ENCODE measurements around the gene RNF114. TPM values are rescaled to one million over a fixed set of nuclear protein-coding genes. Genes with fewer than 3 reads are reported as not detected.

Gene RNF114
- total RNA-seq, 1 experiment from 2014 or later = 88.1 TPM

DNA sequence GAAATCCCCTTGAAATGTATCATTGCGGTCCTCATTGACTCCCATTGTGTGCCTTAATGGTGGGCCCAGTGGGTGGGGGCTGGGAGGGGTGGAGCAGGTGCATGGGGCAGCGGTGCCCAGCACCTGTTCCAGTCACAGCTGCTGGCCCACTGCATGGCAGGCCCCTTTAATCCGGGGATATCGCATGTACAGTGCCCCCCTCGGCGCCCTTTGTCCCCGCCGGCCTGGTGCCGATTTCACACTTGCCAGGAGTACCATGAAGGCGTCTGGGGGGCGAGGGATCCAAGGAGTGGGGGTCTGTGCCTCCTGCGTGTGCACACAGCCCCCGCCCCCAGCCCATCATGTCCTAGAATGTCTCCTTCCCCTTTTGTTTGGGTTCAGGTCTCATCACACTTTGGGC, 49.4 kb downstream of the RNF114 start:
- CTCF ChIA-PET = interaction anchor here (1.1 to 10.5 kb wide), 2 partner anchors 83 to 85 kb away, joined by 4 to 288 read pairs; no protein-coding TSS in a partner anchor
- Mint-ChIP-seq H3K36me3 (peaks cover 5% of the 10 kb centered on the region; the same call in 1 of the 2 replicates), H3K27me3 (ENCODE audit: low read depth) (peaks cover 21% of the 10 kb centered on the region), H3K4me1 (peaks cover 89% of the 10 kb centered on the region), H3K27ac (no peak overlapping the region), H3K9me3 (no peaks in the 10 kb centered on the region), H3K4me3 (peak overlapping the region; percentile 52)
- no peak for TF ChIP-seq NR2C2 (CRISPR knock-in tag; IDR thresholded peaks at IDR 0.05)
- TF ChIP-seq TP53 (CRISPR knock-in tag; IDR thresholded peaks at IDR 0.05) = no peak
- no peak for TF ChIP-seq ZBTB21 (CRISPR knock-in tag; IDR thresholded peaks at IDR 0.05; ENCODE audit: borderline replicate concordance)
- no peak for TF ChIP-seq NFYB (CRISPR knock-in tag; conservative IDR thresholded peaks at IDR 0.05; ENCODE audit: low read depth)
- no peak for TF ChIP-seq JAZF1 (CRISPR knock-in tag; IDR thresholded peaks at IDR 0.05)
- TF ChIP-seq NFE2L1 (CRISPR knock-in tag; IDR thresholded peaks at IDR 0.05) = no peak
- no peak for TF ChIP-seq CBFB (CRISPR knock-in tag; IDR thresholded peaks at IDR 0.05; ENCODE audit: low read depth)
- no peak for TF ChIP-seq IRF2 (CRISPR knock-in tag; IDR thresholded peaks at IDR 0.05; ENCODE audit: borderline replicate concordance, low read depth)
- TF ChIP-seq, protein P1, sequence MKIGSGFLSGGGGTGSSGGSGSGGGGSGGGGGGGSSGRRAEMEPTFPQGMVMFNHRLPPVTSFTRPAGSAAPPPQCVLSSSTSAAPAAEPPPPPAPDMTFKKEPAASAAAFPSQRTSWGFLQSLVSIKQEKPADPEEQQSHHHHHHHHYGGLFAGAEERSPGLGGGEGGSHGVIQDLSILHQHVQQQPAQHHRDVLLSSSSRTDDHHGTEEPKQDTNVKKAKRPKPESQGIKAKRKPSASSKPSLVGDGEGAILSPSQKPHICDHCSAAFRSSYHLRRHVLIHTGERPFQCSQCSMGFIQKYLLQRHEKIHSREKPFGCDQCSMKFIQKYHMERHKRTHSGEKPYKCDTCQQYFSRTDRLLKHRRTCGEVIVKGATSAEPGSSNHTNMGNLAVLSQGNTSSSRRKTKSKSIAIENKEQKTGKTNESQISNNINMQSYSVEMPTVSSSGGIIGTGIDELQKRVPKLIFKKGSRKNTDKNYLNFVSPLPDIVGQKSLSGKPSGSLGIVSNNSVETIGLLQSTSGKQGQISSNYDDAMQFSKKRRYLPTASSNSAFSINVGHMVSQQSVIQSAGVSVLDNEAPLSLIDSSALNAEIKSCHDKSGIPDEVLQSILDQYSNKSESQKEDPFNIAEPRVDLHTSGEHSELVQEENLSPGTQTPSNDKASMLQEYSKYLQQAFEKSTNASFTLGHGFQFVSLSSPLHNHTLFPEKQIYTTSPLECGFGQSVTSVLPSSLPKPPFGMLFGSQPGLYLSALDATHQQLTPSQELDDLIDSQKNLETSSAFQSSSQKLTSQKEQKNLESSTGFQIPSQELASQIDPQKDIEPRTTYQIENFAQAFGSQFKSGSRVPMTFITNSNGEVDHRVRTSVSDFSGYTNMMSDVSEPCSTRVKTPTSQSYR (CRISPR knock-in tag; IDR thresholded peaks at IDR 0.05) = no peak
- no peak for ATAC-seq
- DNase-seq (ENCODE audit: low spot score) = no peak
- POLR2A ChIA-PET = no interaction called here

DNA sequence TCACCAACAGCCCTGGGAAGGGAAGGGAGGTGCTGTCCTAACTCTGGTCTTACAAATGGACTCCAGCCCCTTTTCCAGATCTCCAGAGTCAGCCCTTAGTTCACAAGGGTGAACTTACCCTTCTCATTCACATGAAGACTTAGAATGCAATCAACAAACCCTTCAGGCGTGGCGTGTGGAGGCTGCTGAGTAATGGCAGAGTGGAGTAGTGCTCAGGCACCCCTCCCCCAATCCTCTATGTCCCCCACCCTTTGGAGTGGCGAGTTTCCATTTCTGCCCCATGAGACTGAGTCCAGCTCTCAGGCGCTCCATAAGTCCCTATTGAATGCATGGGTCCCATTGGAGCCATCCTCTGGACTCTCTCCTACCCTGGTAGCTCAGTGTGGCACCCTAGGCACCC, 49.9 kb downstream of the RNF114 start:
- ATAC-seq (no peak), DNase-seq (ENCODE audit: low spot score) (no peak)
- CTCF ChIA-PET = interaction anchor here (0.6 to 1.1 kb wide), 3 partner anchors 85 to 875 kb away, joined by 3 to 7 read pairs (median 4); no protein-coding TSS in a partner anchor
- no peak overlapping the region for H3K27ac Mint-ChIP-seq
- peaks cover 89% of the 10 kb centered on the region for H3K4me1 Mint-ChIP-seq
- POLR2A ChIA-PET = no interaction called here
- TF ChIP-seq ELF4 (CRISPR knock-in tag; IDR thresholded peaks at IDR 0.05; ENCODE audit: low read depth) (no peak), RELA (CRISPR knock-in tag; IDR thresholded peaks at IDR 0.05; ENCODE audit: borderline replicate concordance) (no peak), ZNF263 (CRISPR knock-in tag; IDR thresholded peaks at IDR 0.05; ENCODE audit: low read depth) (no peak), JUN (CRISPR knock-in tag; IDR thresholded peaks at IDR 0.05) (no peak), MYBL2 (CRISPR knock-in tag; IDR thresholded peaks at IDR 0.05) (no peak), ZNF396 (CRISPR knock-in tag; IDR thresholded peaks at IDR 0.05; ENCODE audit: borderline replicate concordance) (no peak), ATF1 (CRISPR knock-in tag; IDR thresholded peaks at IDR 0.05) (no peak)
- TF ChIP-seq, protein P2, sequence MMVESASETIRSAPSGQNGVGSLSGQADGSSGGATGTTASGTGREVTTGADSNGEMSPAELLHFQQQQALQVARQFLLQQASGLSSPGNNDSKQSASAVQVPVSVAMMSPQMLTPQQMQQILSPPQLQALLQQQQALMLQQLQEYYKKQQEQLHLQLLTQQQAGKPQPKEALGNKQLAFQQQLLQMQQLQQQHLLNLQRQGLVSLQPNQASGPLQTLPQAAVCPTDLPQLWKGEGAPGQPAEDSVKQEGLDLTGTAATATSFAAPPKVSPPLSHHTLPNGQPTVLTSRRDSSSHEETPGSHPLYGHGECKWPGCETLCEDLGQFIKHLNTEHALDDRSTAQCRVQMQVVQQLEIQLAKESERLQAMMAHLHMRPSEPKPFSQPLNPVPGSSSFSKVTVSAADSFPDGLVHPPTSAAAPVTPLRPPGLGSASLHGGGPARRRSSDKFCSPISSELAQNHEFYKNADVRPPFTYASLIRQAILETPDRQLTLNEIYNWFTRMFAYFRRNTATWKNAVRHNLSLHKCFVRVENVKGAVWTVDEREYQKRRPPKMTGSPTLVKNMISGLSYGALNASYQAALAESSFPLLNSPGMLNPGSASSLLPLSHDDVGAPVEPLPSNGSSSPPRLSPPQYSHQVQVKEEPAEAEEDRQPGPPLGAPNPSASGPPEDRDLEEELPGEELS (CRISPR knock-in tag; IDR thresholded peaks at IDR 0.05) = no peak
- TF ChIP-seq, protein P3, sequence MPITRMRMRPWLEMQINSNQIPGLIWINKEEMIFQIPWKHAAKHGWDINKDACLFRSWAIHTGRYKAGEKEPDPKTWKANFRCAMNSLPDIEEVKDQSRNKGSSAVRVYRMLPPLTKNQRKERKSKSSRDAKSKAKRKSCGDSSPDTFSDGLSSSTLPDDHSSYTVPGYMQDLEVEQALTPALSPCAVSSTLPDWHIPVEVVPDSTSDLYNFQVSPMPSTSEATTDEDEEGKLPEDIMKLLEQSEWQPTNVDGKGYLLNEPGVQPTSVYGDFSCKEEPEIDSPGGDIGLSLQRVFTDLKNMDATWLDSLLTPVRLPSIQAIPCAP (CRISPR knock-in tag; IDR thresholded peaks at IDR 0.05) = no peak
- TF ChIP-seq, protein P4, sequence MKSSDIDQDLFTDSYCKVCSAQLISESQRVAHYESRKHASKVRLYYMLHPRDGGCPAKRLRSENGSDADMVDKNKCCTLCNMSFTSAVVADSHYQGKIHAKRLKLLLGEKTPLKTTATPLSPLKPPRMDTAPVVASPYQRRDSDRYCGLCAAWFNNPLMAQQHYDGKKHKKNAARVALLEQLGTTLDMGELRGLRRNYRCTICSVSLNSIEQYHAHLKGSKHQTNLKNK (CRISPR knock-in tag; IDR thresholded peaks at IDR 0.05) = no peak
- TF ChIP-seq, protein P5, sequence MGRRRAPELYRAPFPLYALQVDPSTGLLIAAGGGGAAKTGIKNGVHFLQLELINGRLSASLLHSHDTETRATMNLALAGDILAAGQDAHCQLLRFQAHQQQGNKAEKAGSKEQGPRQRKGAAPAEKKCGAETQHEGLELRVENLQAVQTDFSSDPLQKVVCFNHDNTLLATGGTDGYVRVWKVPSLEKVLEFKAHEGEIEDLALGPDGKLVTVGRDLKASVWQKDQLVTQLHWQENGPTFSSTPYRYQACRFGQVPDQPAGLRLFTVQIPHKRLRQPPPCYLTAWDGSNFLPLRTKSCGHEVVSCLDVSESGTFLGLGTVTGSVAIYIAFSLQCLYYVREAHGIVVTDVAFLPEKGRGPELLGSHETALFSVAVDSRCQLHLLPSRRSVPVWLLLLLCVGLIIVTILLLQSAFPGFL (CRISPR knock-in tag; IDR thresholded peaks at IDR 0.05; ENCODE audit: borderline replicate concordance) = no peak
- TF ChIP-seq, protein P6, sequence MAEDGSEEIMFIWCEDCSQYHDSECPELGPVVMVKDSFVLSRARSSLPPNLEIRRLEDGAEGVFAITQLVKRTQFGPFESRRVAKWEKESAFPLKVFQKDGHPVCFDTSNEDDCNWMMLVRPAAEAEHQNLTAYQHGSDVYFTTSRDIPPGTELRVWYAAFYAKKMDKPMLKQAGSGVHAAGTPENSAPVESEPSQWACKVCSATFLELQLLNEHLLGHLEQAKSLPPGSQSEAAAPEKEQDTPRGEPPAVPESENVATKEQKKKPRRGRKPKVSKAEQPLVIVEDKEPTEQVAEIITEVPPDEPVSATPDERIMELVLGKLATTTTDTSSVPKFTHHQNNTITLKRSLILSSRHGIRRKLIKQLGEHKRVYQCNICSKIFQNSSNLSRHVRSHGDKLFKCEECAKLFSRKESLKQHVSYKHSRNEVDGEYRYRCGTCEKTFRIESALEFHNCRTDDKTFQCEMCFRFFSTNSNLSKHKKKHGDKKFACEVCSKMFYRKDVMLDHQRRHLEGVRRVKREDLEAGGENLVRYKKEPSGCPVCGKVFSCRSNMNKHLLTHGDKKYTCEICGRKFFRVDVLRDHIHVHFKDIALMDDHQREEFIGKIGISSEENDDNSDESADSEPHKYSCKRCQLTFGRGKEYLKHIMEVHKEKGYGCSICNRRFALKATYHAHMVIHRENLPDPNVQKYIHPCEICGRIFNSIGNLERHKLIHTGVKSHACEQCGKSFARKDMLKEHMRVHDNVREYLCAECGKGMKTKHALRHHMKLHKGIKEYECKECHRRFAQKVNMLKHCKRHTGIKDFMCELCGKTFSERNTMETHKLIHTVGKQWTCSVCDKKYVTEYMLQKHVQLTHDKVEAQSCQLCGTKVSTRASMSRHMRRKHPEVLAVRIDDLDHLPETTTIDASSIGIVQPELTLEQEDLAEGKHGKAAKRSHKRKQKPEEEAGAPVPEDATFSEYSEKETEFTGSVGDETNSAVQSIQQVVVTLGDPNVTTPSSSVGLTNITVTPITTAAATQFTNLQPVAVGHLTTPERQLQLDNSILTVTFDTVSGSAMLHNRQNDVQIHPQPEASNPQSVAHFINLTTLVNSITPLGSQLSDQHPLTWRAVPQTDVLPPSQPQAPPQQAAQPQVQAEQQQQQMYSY (CRISPR knock-in tag; IDR thresholded peaks at IDR 0.05) = no peak
- TF ChIP-seq, protein P7, sequence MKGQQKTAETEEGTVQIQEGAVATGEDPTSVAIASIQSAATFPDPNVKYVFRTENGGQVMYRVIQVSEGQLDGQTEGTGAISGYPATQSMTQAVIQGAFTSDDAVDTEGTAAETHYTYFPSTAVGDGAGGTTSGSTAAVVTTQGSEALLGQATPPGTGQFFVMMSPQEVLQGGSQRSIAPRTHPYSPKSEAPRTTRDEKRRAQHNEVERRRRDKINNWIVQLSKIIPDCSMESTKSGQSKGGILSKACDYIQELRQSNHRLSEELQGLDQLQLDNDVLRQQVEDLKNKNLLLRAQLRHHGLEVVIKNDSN (CRISPR knock-in tag; IDR thresholded peaks at IDR 0.05) = no peak
- TF ChIP-seq, protein P8, sequence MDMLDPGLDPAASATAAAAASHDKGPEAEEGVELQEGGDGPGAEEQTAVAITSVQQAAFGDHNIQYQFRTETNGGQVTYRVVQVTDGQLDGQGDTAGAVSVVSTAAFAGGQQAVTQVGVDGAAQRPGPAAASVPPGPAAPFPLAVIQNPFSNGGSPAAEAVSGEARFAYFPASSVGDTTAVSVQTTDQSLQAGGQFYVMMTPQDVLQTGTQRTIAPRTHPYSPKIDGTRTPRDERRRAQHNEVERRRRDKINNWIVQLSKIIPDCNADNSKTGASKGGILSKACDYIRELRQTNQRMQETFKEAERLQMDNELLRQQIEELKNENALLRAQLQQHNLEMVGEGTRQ (CRISPR knock-in tag; IDR thresholded peaks at IDR 0.05) = no peak
- peak overlapping the region; percentile 16 for H3K4me3 Mint-ChIP-seq
- H3K36me3 Mint-ChIP-seq = peaks cover 5% of the 10 kb centered on the region; the same call in 1 of the 2 replicates
- H3K27me3 Mint-ChIP-seq (ENCODE audit: low read depth) = peaks cover 17% of the 10 kb centered on the region
- H3K9me3 Mint-ChIP-seq = no peaks in the 10 kb centered on the region
